T-cell (primary cell): ENCODE data around the gene SERPINB11. TPM values are rescaled to one million over a fixed set of nuclear protein-coding genes. Genes with fewer than 3 reads are reported as not detected.

Experiments used
- ATAC-seq, 4 experiments: fragments of 200-7000 bp in 3 of 4; fragments of 150-1000 bp in 1 of 4; cut with Tn5 transposase; replicated peaks in 1 of 4; 1 replicate in 3 of 4; 2 replicates in 1 of 4; pipeline ENCODE4 v1.10.0; 2021; ENCODE audit warnings: moderate library complexity in 3 of 4, mild to moderate bottlenecking in 2 of 4, moderate number of reproducible peaks in 1 of 4
- CTCF ChIA-PET, 2 donors: fragments of 300-600 bp; sonication (Branson Sonifier 250); formaldehyde crosslinking; loops; one replicate each; lab custom pipeline; 2022; ENCODE audit warnings: antibody characterized with exemption in 2 of 2; lab: Charles Lee
- POLR2A ChIA-PET, 2 donors: fragments of 300-600 bp; sonication (Branson Sonifier 250); formaldehyde crosslinking; loops; one replicate each; lab custom pipeline; 2022; ENCODE audit warnings: antibody characterized with exemption in 2 of 2; lab: Charles Lee
- DNase-seq, 35 experiments: peaks; one replicate each; pipeline versions ENCODE4 v3.0.0 to v3.0.0-alpha.2; 2013 to 2023
- H3K27ac ChIP-seq: one replicate; pipeline ENCODE4 v1.5.1; 2013; ENCODE audit warnings: low read length
- H3K27me3 ChIP-seq, 2 experiments: replicated peaks in 1 of 2; 1 replicate in 1 of 2; 2 replicates in 1 of 2; pipeline versions ENCODE4 v1.6.1 to v1.7.0; 2013; ENCODE audit warnings: low read length in 1 of 2, mixed read lengths in 1 of 2; ENCODE audit not compliant: control insufficient read depth in 2 of 2, insufficient read depth in 2 of 2; ENCODE audit errors: extremely low read depth in 1 of 2
- H3K36me3 ChIP-seq, 2 donors: 1 replicate in 1 of 2; 2 replicates in 1 of 2; pipeline versions ENCODE4 v1.6.1 to v1.7.0; 2013; ENCODE audit warnings: low read length in 1 of 2; ENCODE audit not compliant: control insufficient read depth in 2 of 2, insufficient read depth in 1 of 2; ENCODE audit errors: extremely low read depth in 1 of 2
- H3K4me1 ChIP-seq, 2 experiments: 1 replicate in 1 of 2; 2 replicates in 1 of 2; pipeline versions ENCODE4 v1.6.1 to v1.7.0; 2013; ENCODE audit warnings: low read length in 2 of 2, mixed read lengths in 1 of 2; ENCODE audit not compliant: insufficient read depth in 2 of 2, control insufficient read depth in 1 of 2; ENCODE audit errors: extremely low read depth in 1 of 2
- H3K4me3 ChIP-seq, 2 donors: 1 replicate in 1 of 2; 2 replicates in 1 of 2; pipeline versions ENCODE4 v1.5.1 to v1.7.0; 2013; ENCODE audit warnings: mild to moderate bottlenecking in 2 of 2, low read length in 1 of 2, moderate library complexity in 1 of 2; ENCODE audit not compliant: control insufficient read depth in 1 of 2; ENCODE audit errors: extremely low read depth in 1 of 2
- H3K9me3 ChIP-seq: 2 replicates; pipeline ENCODE4 v1.7.0; 2013
- H3K27ac Mint-ChIP-seq, 2 donors: one replicate each; pipeline ENCODE4 v1.8.0; 2020 to 2021; ENCODE audit warnings: mild to moderate bottlenecking in 2 of 2, mixed read lengths in 2 of 2
- H3K27me3 Mint-ChIP-seq, 2 donors: one replicate each; pipeline ENCODE4 v1.8.0; 2021 to 2022; ENCODE audit warnings: mixed read lengths in 2 of 2
- H3K36me3 Mint-ChIP-seq: one replicate; pipeline ENCODE4 v1.8.0; 2021; ENCODE audit warnings: mixed read lengths
- H3K4me1 Mint-ChIP-seq, 3 donors: one replicate each; pipeline ENCODE4 v1.8.0; 2020 to 2022; ENCODE audit warnings: mixed read lengths in 3 of 3, mild to moderate bottlenecking in 1 of 3
- H3K4me3 Mint-ChIP-seq, 3 donors: one replicate each; pipeline ENCODE4 v1.8.0; 2020 to 2022; ENCODE audit warnings: mild to moderate bottlenecking in 3 of 3, mixed read lengths in 3 of 3, moderate library complexity in 3 of 3
- H3K9me3 Mint-ChIP-seq, 3 donors: one replicate each; pipeline ENCODE4 v1.8.0; 2020 to 2022; ENCODE audit warnings: mixed read lengths in 3 of 3
- WGBS: methylation state at CpG from one replicate; pipeline ENCODE4 v1.1.5; 2013; ENCODE audit warnings: missing lambda C conversion rate; ENCODE audit not compliant: insufficient coverage; 5-methylcytosine and 5-hydroxymethylcytosine counted together
- total RNA-seq, 35 experiments: library from RNA in 6 of 35; stranded (reverse) in 6 of 35; fragments of 120-200 nt in 1 of 35; gene quantifications; one replicate each; pipeline versions ENCODE4 v1.2.1 to v1.2.4 and lab custom pipeline; 2013 to 2026

The SERPINB11 gene
- total RNA-seq, 5 donors from 2014 or later (not counting 1 experiment from before 2014, with no cell fraction given) = not detected

DNA sequence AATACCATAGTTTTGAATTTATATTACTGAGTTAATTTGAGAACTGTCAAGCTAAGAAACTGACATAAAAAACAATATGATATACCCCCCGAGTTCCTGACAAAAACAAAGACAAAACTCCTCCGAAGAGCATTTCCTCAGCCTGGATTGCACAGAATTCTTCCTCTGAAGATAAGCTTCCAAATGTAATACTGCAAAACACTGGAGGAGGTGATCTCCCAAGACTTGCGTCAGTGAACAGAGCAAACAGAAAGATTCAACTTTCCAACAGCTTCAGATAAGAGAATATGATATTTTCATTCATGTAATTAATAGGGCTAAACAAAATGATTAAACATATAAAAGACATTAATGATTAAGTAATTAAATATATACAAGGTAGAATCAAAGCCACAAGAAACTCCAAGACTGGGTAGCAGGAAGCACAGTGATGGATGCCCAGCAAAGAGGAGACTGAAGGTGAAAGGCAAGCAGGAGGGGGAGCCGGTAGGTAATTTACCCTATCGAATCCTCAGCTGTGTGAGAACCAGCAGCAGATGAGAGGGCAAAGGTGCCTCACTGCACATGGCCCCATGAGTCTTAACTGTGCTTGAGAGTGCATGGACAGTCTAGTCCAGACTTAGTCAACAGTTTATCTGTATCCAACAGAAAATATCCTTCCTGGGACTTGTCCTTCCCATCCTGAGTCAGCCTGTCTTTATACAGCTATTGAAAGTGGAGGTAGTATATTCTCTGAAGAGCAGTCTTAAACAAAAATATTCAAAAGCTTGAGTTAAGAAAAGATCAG, 22.7 kb upstream of the SERPINB11 start:
- H3K36me3 ChIP-seq = no peaks in the 10 kb centered on the region
- ATAC-seq = no peak
- no peak overlapping the region for H3K27ac ChIP-seq
- H3K27me3 ChIP-seq = no peaks in the 10 kb centered on the region
- 76% methylated on average over 3 of the region's 5 CpGs for WGBS
- H3K4me3 ChIP-seq = no peak overlapping the region
- peaks cover 0 to 6% of the 10 kb centered on the region in 2 donors for H3K27me3 Mint-ChIP-seq
- POLR2A ChIA-PET = no interaction called here
- H3K9me3 ChIP-seq = no peaks in the 10 kb centered on the region
- no peaks in the 10 kb centered on the region for H3K4me1 ChIP-seq
- CTCF ChIA-PET = no interaction called here
- no peaks in the 10 kb centered on the region for H3K36me3 Mint-ChIP-seq
- no peaks in the 10 kb centered on the region for H3K4me1 Mint-ChIP-seq
- H3K27ac Mint-ChIP-seq = no peak overlapping the region
- peaks cover 0 to 9% (median 0%) of the 10 kb centered on the region in 3 donors for H3K9me3 Mint-ChIP-seq
- DNase-seq = no peak
- no peak overlapping the region for H3K4me3 Mint-ChIP-seq

DNA sequence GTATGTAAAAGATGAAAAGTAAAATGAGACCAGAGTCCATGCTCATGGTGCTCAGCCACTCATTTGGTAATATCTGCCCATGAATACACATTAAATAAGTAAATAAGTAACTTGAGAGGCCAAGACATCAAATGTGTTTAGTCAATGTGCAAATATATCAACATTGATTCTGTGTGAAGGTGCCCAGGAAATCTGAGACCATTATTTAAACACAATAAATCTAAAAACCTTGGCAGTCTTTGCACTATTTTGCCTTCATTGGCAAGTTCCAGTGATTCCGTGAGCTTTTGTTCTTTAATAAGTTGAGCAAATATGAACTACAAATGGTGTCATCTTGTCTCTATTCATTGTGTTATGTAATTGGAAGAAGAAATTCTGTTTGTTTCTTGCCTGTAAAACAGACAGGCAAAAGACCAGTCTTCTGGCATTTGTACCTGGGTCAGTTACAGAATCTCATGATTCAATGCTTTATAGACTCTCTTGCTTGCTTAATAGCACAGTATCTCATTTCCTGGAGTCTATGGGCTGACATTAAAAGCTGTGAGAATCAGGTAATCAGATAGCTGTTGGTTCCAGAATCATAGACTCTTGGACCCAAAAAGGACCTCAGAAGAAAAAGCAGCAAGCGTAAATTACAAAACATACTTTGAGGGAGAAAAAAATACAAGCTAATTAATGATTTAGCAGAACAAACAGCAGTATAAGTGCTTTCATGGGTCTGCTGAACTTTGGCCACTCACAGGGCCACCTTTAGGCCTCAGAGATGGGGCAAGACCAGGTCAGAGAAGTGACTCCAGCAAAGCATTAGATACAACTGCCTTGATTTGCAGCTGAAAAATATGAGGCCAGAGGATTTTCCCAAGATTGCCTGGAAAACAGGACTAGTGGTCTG, 21.1 kb upstream of the SERPINB11 start:
- Histone ChIP-seq H3K27me3 (no peaks in the 10 kb centered on the region), H3K4me1 (no peaks in the 10 kb centered on the region), H3K4me3 (no peak overlapping the region), H3K36me3 (no peaks in the 10 kb centered on the region), H3K9me3 (no peaks in the 10 kb centered on the region), H3K27ac (no peak overlapping the region)
- 100% methylated on average over 1 of the region's 2 CpGs for WGBS
- ChIA-PET POLR2A (interaction anchor here in 1 of 2 donors (0.5 kb wide), 1 partner anchor 24 kb away, joined by 6 read pairs; no protein-coding TSS in a partner anchor), CTCF (interaction anchor here in 1 of 2 donors (0.7 kb wide), 1 partner anchor 118 kb away, joined by 3 read pairs; no protein-coding TSS in a partner anchor)
- Mint-ChIP-seq H3K4me1 (no peaks in the 10 kb centered on the region), H3K9me3 (peaks cover 0 to 9% (median 0%) of the 10 kb centered on the region in 3 donors), H3K27me3 (peaks cover 0 to 8% of the 10 kb centered on the region in 2 donors), H3K4me3 (no peak overlapping the region), H3K27ac (no peak overlapping the region), H3K36me3 (no peaks in the 10 kb centered on the region)
- no peak for DNase-seq
- ATAC-seq = no peak

DNA sequence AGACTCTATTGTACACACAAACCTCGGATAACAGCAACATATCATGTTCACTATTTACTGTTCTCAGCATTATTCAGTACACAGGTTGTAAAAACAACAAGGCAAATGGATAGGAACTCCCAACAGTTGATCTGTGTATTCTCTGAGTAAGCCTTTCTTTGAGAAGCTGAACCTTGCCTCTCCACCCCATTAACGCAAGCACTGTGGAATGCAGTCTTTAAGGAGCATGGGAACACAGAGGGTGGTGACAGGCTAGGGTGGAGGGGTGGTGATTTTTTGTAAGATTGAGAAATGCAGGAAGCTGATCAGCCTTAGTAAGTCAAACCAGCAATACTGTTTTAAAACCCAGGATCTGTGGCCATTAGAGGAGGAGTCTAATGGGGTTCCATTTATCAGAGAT, 19.6 kb upstream of the SERPINB11 start:
- ATAC-seq (no peak), DNase-seq (no peak)
- Mint-ChIP-seq H3K27me3 (peaks cover 3 to 10% of the 10 kb centered on the region in 2 donors), H3K4me3 (no peak overlapping the region), H3K9me3 (peaks cover 0 to 9% (median 0%) of the 10 kb centered on the region in 3 donors), H3K27ac (no peak overlapping the region), H3K4me1 (no peaks in the 10 kb centered on the region), H3K36me3 (no peaks in the 10 kb centered on the region)
- CTCF ChIA-PET = no interaction called here
- POLR2A ChIA-PET = no interaction called here
- Histone ChIP-seq H3K27ac (no peak overlapping the region), H3K27me3 (peaks cover 0 to 6% of the 10 kb centered on the region in 2 experiments), H3K9me3 (no peaks in the 10 kb centered on the region), H3K4me1 (no peaks in the 10 kb centered on the region), H3K36me3 (no peaks in the 10 kb centered on the region), H3K4me3 (no peak overlapping the region)
- no CpG with 5 or more reads among the region's 2 CpGs for WGBS

DNA sequence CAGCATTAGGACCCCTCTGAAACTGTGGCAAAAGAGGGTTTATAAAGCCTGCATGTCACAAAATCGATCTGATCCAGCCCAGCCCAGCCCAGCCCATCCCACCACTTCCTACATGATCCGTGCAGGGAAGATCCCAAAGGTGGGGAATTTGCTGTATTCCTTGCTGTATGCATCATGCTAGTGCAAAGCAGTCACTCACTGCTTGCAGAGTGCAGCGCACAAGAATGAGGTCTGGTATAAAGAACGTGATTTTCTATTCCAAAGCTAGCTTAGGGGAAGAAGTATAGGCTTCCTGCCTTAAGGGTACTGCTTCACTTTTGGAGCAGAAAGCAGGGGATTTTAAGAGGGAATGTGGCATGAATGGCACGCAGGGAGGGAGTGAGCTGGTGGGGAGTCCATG, 18.9 kb upstream of the SERPINB11 start:
- WGBS = 90% methylated on average over 3 of the region's 5 CpGs

DNA sequence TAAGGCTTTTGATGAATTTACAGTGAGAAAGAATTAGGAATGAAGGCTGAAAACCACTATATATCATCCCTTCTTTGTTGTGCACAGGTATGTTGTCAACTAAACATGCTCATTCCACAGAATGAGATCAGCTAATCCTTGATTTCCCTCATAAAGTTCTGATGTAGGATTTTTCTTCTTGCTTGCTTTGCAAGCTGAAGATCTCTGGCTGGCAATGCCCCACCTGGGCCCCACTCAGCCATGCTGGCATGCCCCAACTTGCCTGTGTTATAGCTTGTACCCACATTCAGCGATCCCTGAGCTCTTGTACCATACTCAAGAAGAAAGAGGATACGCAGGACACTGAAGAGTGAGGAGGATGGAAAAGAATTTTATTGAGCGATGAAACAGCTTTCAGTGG, 18.0 kb upstream of the SERPINB11 start:
- H3K4me1 ChIP-seq = no peaks in the 10 kb centered on the region
- DNase-seq (no peak), ATAC-seq (no peak)
- Mint-ChIP-seq H3K27ac (no peak overlapping the region), H3K27me3 (peaks cover 3 to 10% of the 10 kb centered on the region in 2 donors), H3K4me1 (no peaks in the 10 kb centered on the region), H3K36me3 (no peaks in the 10 kb centered on the region), H3K9me3 (peaks cover 6 to 9% (median 6%) of the 10 kb centered on the region in 3 donors), H3K4me3 (no peak overlapping the region)
- no peak overlapping the region for H3K4me3 ChIP-seq
- ChIA-PET CTCF (no interaction called here), POLR2A (no interaction called here)
- whole genome bisulfite sequencing = 100% methylated on average over 2 of the region's 3 CpGs
- peaks cover 0 to 11% of the 10 kb centered on the region in 2 experiments for H3K27me3 ChIP-seq
- no peaks in the 10 kb centered on the region for H3K9me3 ChIP-seq
- no peak overlapping the region for H3K27ac ChIP-seq
- no peaks in the 10 kb centered on the region for H3K36me3 ChIP-seq

More for the DNA sequence above, 18.9 kb upstream of the SERPINB11 start:
- H3K4me3 Mint-ChIP-seq = no peak overlapping the region
- peaks cover 3 to 10% of the 10 kb centered on the region in 2 donors for H3K27me3 Mint-ChIP-seq
- no peak overlapping the region for H3K27ac Mint-ChIP-seq
- Histone ChIP-seq H3K27ac (no peak overlapping the region), H3K27me3 (peaks cover 0 to 11% of the 10 kb centered on the region in 2 experiments), H3K4me1 (no peaks in the 10 kb centered on the region), H3K9me3 (no peaks in the 10 kb centered on the region), H3K36me3 (no peaks in the 10 kb centered on the region), H3K4me3 (no peak overlapping the region)
- CTCF ChIA-PET = no interaction called here
- POLR2A ChIA-PET = no interaction called here
- peaks cover 0 to 9% (median 0%) of the 10 kb centered on the region in 3 donors for H3K9me3 Mint-ChIP-seq
- H3K36me3 Mint-ChIP-seq = no peaks in the 10 kb centered on the region
- no peak for ATAC-seq
- no peaks in the 10 kb centered on the region for H3K4me1 Mint-ChIP-seq
- DNase-seq = no peak

DNA sequence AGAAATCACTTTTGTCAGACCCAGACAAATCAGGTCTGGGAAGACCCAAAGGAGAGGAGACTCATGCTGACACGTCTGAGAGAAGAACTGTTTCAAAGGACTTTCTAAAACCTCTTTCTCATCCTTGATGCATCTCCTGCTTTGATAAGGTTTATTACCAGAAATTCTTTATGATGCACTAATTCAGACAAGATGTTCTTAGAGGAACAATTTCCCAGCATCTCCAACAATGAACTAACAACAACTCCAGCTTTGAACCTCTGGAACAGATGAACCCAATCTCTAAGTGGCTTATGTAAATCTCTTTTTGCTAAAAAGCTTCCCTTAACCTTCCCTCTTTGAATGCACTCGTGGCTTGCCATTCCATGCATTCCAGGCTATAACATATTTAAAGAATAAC, 15.9 kb upstream of the SERPINB11 start:
- no peaks in the 10 kb centered on the region for H3K4me1 Mint-ChIP-seq
- no peaks in the 10 kb centered on the region for H3K36me3 Mint-ChIP-seq
- ATAC-seq (no peak), DNase-seq (no peak)
- peaks cover 3 to 10% of the 10 kb centered on the region in 2 donors for H3K27me3 Mint-ChIP-seq
- Histone ChIP-seq H3K4me3 (no peak overlapping the region), H3K36me3 (no peaks in the 10 kb centered on the region), H3K27ac (no peak overlapping the region), H3K27me3 (peaks cover 0 to 11% of the 10 kb centered on the region in 2 experiments), H3K4me1 (no peaks in the 10 kb centered on the region), H3K9me3 (no peaks in the 10 kb centered on the region)
- no peak overlapping the region for H3K27ac Mint-ChIP-seq
- ChIA-PET POLR2A (no interaction called here), CTCF (no interaction called here)
- no peak overlapping the region for H3K4me3 Mint-ChIP-seq
- WGBS = no CpG with 5 or more reads among the region's 2 CpGs
- peaks cover 8 to 12% (median 12%) of the 10 kb centered on the region in 3 donors for H3K9me3 Mint-ChIP-seq
